HEK293 (cell line): ENCODE data around the gene TNNT3.

Experiments
- KLF16 ChIP-seq: fragments of 450-650 bp; formaldehyde crosslinking; IDR thresholded peaks from 2 replicates; pipeline ENCODE4 v1.5.1; 2017; ENCODE audit warnings: missing biosample characterization, missing genetic modification characterization
- RBAK ChIP-seq: fragments of 450-650 bp; formaldehyde crosslinking; IDR thresholded peaks from 2 replicates; pipeline ENCODE4 v1.5.1; 2016; ENCODE audit warnings: missing biosample characterization, missing genetic modification characterization
- YY1 ChIP-seq: fragments of 450-650 bp; formaldehyde crosslinking; IDR thresholded peaks from 2 replicates; pipeline ENCODE4 v1.5.1; 2018; ENCODE audit warnings: missing biosample characterization, missing genetic modification characterization
- ZBTB8A ChIP-seq: fragments of 450-650 bp; formaldehyde crosslinking; IDR thresholded peaks from 2 replicates; pipeline ENCODE4 v1.5.1; 2016; ENCODE audit warnings: missing biosample characterization, missing genetic modification characterization
- ZNF221 ChIP-seq: fragments of 450-650 bp; formaldehyde crosslinking; IDR thresholded peaks from 2 replicates; pipeline ENCODE4 v1.5.1; 2017; ENCODE audit warnings: missing biosample characterization, missing genetic modification characterization, borderline replicate concordance
- ZNF266 ChIP-seq: fragments of 450-650 bp; formaldehyde crosslinking; IDR thresholded peaks from 2 replicates; pipeline ENCODE4 v1.5.1; 2016; ENCODE audit warnings: missing biosample characterization, missing genetic modification characterization, low read depth
- ZNF274 ChIP-seq, 2 experiments: fragments of 200-500 bp in 1 of 2; fragments of 450-650 bp in 1 of 2; sonication (Bioruptor generic) in 1 of 2; formaldehyde crosslinking in 1 of 2; IDR thresholded peaks; 2 replicates each; pipeline versions ENCODE4 v1.5.1 to v1.6.1; 2014 to 2016; ENCODE audit warnings: borderline replicate concordance in 1 of 2, inconsistent platforms in 1 of 2, low read length in 1 of 2, missing biosample characterization in 1 of 2, missing genetic modification characterization in 1 of 2
- ZNF510 ChIP-seq: fragments of 450-650 bp; formaldehyde crosslinking; IDR thresholded peaks from 2 replicates; pipeline ENCODE4 v1.5.1; 2018; ENCODE audit warnings: mild to moderate bottlenecking, missing genetic modification characterization, missing biosample characterization; ENCODE audit not compliant: insufficient replicate concordance
- ZNF571 ChIP-seq: fragments of 450-650 bp; formaldehyde crosslinking; IDR thresholded peaks from 2 replicates; pipeline ENCODE4 v1.5.0; 2017; ENCODE audit warnings: missing biosample characterization, missing genetic modification characterization
- ZNF670 ChIP-seq: fragments of 450-650 bp; formaldehyde crosslinking; IDR thresholded peaks from 2 replicates; pipeline ENCODE4 v1.5.1; 2016; ENCODE audit warnings: missing biosample characterization, missing genetic modification characterization, low read depth
- TF ChIP-seq, protein P1 (sequence below): fragments of 450-650 bp; formaldehyde crosslinking; IDR thresholded peaks from 2 replicates; pipeline ENCODE4 v1.5.1; 2016; ENCODE audit warnings: missing biosample characterization, missing genetic modification characterization
- TF ChIP-seq, protein P2 (sequence below): fragments of 450-650 bp; formaldehyde crosslinking; IDR thresholded peaks from 2 replicates; pipeline ENCODE4 v1.5.1; 2016; ENCODE audit warnings: missing biosample characterization, missing genetic modification characterization
- TF ChIP-seq, protein P3 (sequence below): sonication (generic); formaldehyde crosslinking; IDR thresholded peaks from 2 replicates; pipeline ENCODE4 v1.8.1; 2022; ENCODE audit warnings: mild to moderate bottlenecking, moderate library complexity, missing genetic modification reagents

DNA sequence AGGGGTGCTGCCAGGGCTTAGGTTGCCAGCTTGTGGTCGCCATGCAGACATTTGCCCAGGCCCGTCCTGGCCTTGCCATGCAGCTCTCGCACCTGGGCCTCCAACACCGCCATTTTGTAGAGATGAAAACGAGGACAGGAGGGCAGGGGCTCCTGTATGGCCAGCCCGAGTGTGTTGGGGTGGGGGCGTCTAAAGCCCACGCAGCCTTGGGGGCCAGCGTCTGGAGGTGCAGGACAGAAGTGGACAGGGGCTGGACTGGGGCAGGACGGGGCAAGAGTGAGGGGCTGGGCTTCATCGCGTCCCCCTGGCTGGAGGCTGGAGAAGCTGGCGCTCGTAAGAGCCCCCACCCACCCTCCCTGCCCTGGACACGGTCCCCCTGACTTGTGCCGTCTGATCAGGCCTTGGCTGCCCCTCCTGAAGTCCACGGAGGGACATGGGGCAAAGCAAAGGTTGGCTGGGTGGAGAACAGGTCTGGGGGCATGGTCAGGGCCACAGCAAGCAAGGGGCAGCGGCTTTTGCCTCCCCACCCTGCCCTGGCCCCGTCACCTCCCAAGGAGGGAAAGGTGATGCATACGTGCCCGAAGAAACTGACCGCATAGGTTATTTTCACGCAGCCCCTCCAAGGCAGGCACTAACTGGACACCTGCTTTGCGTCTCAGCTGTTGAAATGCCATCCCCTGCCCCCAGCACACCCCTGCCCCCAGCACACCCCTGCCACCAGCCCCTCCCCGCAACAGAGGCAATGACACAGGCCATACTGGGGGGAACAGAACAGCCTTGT lies 815 bp downstream of the TNNT3 start:
- TF ChIP-seq, protein P1, sequence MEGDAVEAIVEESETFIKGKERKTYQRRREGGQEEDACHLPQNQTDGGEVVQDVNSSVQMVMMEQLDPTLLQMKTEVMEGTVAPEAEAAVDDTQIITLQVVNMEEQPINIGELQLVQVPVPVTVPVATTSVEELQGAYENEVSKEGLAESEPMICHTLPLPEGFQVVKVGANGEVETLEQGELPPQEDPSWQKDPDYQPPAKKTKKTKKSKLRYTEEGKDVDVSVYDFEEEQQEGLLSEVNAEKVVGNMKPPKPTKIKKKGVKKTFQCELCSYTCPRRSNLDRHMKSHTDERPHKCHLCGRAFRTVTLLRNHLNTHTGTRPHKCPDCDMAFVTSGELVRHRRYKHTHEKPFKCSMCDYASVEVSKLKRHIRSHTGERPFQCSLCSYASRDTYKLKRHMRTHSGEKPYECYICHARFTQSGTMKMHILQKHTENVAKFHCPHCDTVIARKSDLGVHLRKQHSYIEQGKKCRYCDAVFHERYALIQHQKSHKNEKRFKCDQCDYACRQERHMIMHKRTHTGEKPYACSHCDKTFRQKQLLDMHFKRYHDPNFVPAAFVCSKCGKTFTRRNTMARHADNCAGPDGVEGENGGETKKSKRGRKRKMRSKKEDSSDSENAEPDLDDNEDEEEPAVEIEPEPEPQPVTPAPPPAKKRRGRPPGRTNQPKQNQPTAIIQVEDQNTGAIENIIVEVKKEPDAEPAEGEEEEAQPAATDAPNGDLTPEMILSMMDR (tag by site-specific recombination): no peak
- TF ChIP-seq, protein P2, sequence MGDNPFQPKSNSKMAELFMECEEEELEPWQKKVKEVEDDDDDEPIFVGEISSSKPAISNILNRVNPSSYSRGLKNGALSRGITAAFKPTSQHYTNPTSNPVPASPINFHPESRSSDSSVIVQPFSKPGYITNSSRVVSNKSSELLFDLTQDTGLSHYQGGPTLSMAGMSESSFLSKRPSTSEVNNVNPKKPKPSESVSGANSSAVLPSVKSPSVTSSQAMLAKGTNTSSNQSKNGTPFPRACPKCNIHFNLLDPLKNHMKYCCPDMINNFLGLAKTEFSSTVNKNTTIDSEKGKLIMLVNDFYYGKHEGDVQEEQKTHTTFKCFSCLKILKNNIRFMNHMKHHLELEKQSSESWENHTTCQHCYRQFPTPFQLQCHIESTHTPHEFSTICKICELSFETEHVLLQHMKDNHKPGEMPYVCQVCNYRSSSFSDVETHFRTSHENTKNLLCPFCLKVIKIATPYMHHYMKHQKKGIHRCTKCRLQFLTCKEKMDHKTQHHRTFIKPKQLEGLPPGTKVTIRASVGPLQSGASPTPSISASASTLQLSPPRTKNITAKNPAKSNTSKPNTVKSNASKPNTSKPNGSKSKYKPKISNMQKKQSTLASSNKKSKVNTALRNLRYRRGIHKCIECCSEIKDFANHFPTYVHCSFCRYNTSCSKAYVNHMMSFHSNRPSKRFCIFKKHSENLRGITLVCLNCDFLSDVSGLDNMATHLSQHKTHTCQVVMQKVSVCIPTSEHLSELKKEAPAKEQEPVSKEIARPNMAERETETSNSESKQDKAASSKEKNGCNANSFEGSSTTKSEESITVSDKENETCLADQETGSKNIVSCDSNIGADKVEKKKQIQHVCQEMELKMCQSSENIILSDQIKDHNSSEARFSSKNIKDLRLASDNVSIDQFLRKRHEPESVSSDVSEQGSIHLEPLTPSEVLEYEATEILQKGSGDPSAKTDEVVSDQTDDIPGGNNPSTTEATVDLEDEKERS (tag by site-specific recombination): no peak
- TF ChIP-seq, protein P3, sequence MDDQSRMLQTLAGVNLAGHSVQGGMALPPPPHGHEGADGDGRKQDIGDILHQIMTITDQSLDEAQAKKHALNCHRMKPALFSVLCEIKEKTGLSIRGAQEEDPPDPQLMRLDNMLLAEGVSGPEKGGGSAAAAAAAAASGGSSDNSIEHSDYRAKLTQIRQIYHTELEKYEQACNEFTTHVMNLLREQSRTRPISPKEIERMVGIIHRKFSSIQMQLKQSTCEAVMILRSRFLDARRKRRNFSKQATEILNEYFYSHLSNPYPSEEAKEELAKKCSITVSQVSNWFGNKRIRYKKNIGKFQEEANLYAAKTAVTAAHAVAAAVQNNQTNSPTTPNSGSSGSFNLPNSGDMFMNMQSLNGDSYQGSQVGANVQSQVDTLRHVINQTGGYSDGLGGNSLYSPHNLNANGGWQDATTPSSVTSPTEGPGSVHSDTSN (CRISPR knock-in tag): no peak
- no peak for TF ChIP-seq ZNF670 (tag by site-specific recombination)
- TF ChIP-seq ZNF571 (tag by site-specific recombination): no peak
- TF ChIP-seq YY1 (tag by site-specific recombination): no peak
- no peak for TF ChIP-seq ZNF274 (IDR thresholded peaks at IDR 0.05; ENCODE audit: low read length)
- no peak for TF ChIP-seq ZNF274 (tag by site-specific recombination; IDR thresholded peaks at IDR 0.05; ENCODE audit: borderline replicate concordance)
- no peak for TF ChIP-seq KLF16 (tag by site-specific recombination)
- no peak for TF ChIP-seq ZBTB8A
- TF ChIP-seq ZNF221 (tag by site-specific recombination): no peak
- TF ChIP-seq RBAK (tag by site-specific recombination): no peak
- no peak for TF ChIP-seq ZNF510 (tag by site-specific recombination)
- TF ChIP-seq ZNF266: no peak
